Measurements from ENCODE around the gene CAMSAP2. TPM values are rescaled to one million over a fixed set of nuclear protein-coding genes. Genes with fewer than 3 reads are reported as not detected.

CAMSAP2 gene
- total RNA-seq, 1 experiment from 2014 or later = 25.0 TPM

- POLR2A ChIA-PET = no interaction called here
- TF ChIP-seq EGR1 (IDR thresholded peaks at IDR 0.05; ENCODE audit: low read depth) (0 out of 2 replicates have a peak, but pooled peaks have one; percentile 8), CBX3 (IDR thresholded peaks at IDR 0.05; ENCODE audit: low read depth) (0 out of 2 replicates have a peak, but pooled peaks have one; percentile 18), FOSL1 (IDR thresholded peaks at IDR 0.05; ENCODE audit: low read depth) (0 out of 2 replicates have a peak, but pooled peaks have one; percentile 15), REST (IDR thresholded peaks at IDR 0.05; ENCODE audit: low read depth) (no peak)
- Histone ChIP-seq H3K4me2 (ENCODE audit: low read length) (no peak overlapping the region), H3K9ac (ENCODE audit: low read length) (no peak overlapping the region), H3K27ac (ENCODE audit: low read depth, low read length) (no peak overlapping the region), H2AFZ (ENCODE audit: low read depth, low read length, poor library complexity, severe bottlenecking) (no peak overlapping the region), H3K9me2 (ENCODE audit: insufficient read depth) (no peaks in the 10 kb centered on the region), H4K20me1 (ENCODE audit: insufficient read depth) (no peaks in the 10 kb centered on the region), H3K79me2 (ENCODE audit: insufficient read depth, low read length) (no peaks in the 10 kb centered on the region), H3K36me3 (ENCODE audit: control insufficient read depth in 1 of 2, insufficient read depth in 2 of 2, low read length in 2 of 2) (no peaks in the 10 kb centered on the region), H3K27me3 (ENCODE audit: insufficient read depth, low read length) (no peaks in the 10 kb centered on the region), H3K4me3 (replicated peaks in 1 of 2; ENCODE audit: low read depth in 1 of 2, low read length in 2 of 2) (no peak overlapping the region), H3K9me3 (ENCODE audit: control insufficient read depth in 1 of 2, insufficient read depth in 1 of 2, low read depth in 1 of 2, low read length in 2 of 2) (no peaks in the 10 kb centered on the region), H3K4me1 (ENCODE audit: control insufficient read depth in 1 of 2, insufficient read depth in 2 of 2, low read length in 2 of 2) (peaks cover 0 to 4% of the 10 kb centered on the region in 2 experiments; a peak in 1 of 4 replicates)
- no peak for DNase-seq (ENCODE audit: low read depth, low spot score)
- BruUV-seq (replicated peaks) = no TSS peak
- no peak for ATAC-seq
- CTCF ChIA-PET = interaction anchor here (0.6 kb wide), 1 partner anchor 8 kb away, joined by 3 read pairs; no protein-coding TSS in a partner anchor
- intact Hi-C loops (cut with micrococcal nuclease) = no loop called here
- RAD21 ChIA-PET (ENCODE audit: low non-redundant PET in 1 of 2, low total read pairs in 2 of 2, uncharacterized antibody in 2 of 2, unreplicated experiment in 2 of 2) = interaction anchor here in 1 of 2 experiments (0.5 kb wide), 1 partner anchor 103 kb away, joined by 3 read pairs; no protein-coding TSS in a partner anchor
Observed at GRCh38 chr1:200724064-200724463, 14.6 kb upstream of the CAMSAP2 start.

- no peaks in the 10 kb centered on the region for H3K79me2 ChIP-seq (ENCODE audit: insufficient read depth, low read length)
- TF ChIP-seq SP1 (IDR thresholded peaks at IDR 0.05; ENCODE audit: low read depth) (no peak), CEBPB (IDR thresholded peaks at IDR 0.05; ENCODE audit: low read depth) (no peak), MAX (IDR thresholded peaks at IDR 0.05) (no peak)
- H3K4me1 ChIP-seq (ENCODE audit: control insufficient read depth in 1 of 2, insufficient read depth in 2 of 2, low read length in 2 of 2) = peaks cover 0 to 4% of the 10 kb centered on the region in 2 experiments; a peak in 1 of 4 replicates
- no TSS peak for BruUV-seq (replicated peaks)
- no peaks in the 10 kb centered on the region for H3K9me2 ChIP-seq (ENCODE audit: insufficient read depth)
- H4K20me1 ChIP-seq (ENCODE audit: insufficient read depth) = no peaks in the 10 kb centered on the region
- ATAC-seq (no peak), DNase-seq (ENCODE audit: low read depth, low spot score) (no peak)
- H3K4me2 ChIP-seq (ENCODE audit: low read length) = no peak overlapping the region
- POLR2A ChIA-PET = no interaction called here
- H3K36me3 ChIP-seq (ENCODE audit: control insufficient read depth in 1 of 2, insufficient read depth in 2 of 2, low read length in 2 of 2) = no peaks in the 10 kb centered on the region
- no peaks in the 10 kb centered on the region for H3K9me3 ChIP-seq (ENCODE audit: control insufficient read depth in 1 of 2, insufficient read depth in 1 of 2, low read depth in 1 of 2, low read length in 2 of 2)
- no peak overlapping the region for H3K9ac ChIP-seq (ENCODE audit: low read length)
- no peaks in the 10 kb centered on the region for H3K27me3 ChIP-seq (ENCODE audit: insufficient read depth, low read length)
- CTCF ChIA-PET = no interaction called here
- H2AFZ ChIP-seq (ENCODE audit: low read depth, low read length, poor library complexity, severe bottlenecking) = no peak overlapping the region
- intact Hi-C loops (cut with micrococcal nuclease) = no loop called here
- H3K27ac ChIP-seq (ENCODE audit: low read depth, low read length) = no peak overlapping the region
- RAD21 ChIA-PET (ENCODE audit: low non-redundant PET in 1 of 2, low total read pairs in 2 of 2, uncharacterized antibody in 2 of 2, unreplicated experiment in 2 of 2) = no interaction called here
- H3K4me3 ChIP-seq (replicated peaks in 1 of 2; ENCODE audit: low read depth in 1 of 2, low read length in 2 of 2) = no peak overlapping the region
Observed at GRCh38 chr1:200727257-200727656, 11.4 kb upstream of the CAMSAP2 start.
